Measurements from ENCODE around the gene SLC2A13.

- no peak for TF ChIP-seq CTCF (IDR thresholded peaks at IDR 0.05)
- no peak for TF ChIP-seq POLR2A (IDR thresholded peaks at IDR 0.05)
Measured at GRCh38 chr12:39804479-39804878, 301.4 kb downstream of the SLC2A13 start.

All from lower leg skin (tissue), 3 donors.